DLD1 (cell line): ENCODE measurements around the gene FOS.

Experiments used
- in situ Hi-C: cut with HindIII; loops from 2 replicates; pipeline ENCODE4 v1.10.0; 2017; ENCODE audit warnings: low sequenced_read_pairs

FOS gene

DNA sequence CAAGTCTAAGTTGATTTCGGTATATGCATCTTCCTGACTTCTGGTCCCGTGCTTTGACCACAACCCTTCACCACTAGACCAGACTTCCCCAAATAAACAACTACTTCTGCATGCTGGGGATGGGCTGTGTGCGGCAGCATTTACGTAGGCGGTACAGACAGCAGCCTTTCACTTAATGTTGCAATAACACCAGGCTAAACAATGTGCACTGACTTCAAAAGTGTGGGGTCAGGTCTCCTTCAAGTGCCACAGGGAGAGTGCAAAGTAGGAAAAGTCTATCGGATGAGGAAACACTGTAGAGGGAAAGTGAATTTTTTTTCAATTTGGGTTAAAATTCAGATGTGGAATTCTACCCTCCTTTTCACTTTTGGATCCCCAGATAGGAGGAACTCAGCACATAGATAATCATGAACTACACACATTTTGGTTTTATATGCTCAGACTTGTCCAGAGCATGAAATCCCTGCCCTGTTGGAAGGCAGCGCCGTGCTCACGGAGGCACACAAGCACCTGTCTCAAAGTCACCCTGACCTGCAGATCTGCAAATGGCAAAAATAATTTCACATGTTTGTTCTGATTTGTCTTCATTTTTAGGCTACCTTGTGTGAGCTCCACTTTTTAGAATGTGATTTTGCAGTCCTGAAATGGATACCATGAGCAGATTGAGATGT is 3.6 kb upstream of the FOS start:
- in situ Hi-C loops = no loop called here

DNA sequence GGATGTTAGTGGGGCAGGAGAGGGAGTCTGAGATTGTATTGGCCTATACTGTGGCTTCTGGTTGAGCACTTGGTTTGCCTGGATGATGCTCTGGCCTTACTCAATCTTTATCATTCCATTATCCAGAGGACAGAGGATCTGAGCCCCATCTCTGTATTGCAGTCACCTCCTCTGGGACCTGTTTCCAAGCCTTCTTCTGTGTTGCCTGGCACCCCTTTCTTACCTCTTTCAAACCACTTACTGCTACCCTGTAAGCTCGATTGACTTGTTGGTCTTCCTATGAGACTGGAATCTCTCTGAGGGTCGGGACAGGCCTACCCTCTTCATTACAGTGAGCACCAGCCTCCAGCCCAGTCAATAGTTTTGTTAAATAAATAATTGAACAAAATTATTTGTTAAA is 3.0 kb upstream of the FOS start:
- in situ Hi-C loops = no loop called here

DNA sequence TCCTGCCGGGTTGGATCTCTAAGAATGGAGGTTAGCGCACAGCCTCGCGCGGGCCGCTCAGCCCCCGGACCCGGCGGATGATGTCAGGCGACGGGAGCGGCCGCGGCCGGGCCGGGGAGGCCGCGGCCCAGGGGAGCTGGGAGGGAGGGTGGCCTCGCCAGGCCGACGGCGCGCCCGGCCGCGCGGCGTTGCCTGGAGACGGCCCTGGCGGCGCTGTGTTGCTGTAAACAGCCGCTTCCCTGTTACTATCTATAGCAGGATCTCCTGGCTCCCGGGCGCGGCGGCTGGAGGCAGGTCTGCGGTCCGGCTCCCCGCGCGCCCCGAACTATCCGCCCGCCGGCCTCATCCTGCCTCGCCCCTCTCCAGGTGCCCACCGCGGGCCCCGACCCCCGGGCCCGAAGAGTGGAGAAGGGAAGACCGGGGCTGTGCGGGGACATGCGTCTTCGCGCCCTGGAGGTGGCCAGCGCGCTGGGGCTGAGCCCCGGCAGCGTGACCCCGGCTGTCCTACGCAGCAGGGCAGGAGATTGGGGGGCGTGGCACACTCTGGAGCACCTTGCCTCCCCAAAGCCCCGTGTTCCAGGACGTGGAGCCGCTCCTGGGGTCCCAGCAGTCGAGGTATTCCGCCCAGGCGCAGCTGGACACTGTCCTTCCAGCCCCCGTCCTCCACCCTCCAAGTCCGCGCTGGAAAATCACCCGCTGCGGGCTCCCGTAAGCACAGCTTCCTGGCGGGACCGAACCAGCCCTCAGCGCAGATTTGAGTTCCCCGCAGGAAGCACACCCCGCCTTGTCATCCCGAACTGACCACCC is 1.4 kb upstream of the FOS start:
- in situ Hi-C loops = no loop called here

DNA sequence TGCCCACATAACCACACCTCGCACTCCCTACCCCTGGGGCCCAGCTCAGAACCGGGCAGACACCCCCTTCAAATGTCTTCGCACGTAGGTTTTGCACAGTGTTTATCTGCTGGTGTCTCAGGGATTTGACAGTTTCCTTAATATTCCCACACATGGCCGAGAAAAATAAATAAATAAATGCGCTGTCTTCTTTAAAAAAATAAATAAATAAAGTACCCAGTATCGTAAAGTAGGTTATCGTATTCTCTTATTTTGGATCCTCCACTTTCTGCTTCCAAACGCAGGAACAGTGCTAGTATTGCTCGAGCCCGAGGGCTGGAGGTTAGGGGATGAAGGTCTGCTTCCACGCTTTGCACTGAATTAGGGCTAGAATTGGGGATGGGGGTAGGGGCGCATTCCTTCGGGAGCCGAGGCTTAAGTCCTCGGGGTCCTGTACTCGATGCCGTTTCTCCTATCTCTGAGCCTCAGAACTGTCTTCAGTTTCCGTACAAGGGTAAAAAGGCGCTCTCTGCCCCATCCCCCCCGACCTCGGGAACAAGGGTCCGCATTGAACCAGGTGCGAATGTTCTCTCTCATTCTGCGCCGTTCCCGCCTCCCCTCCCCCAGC is 710 bp upstream of the FOS start:
- in situ Hi-C loops = no loop called here

DNA sequence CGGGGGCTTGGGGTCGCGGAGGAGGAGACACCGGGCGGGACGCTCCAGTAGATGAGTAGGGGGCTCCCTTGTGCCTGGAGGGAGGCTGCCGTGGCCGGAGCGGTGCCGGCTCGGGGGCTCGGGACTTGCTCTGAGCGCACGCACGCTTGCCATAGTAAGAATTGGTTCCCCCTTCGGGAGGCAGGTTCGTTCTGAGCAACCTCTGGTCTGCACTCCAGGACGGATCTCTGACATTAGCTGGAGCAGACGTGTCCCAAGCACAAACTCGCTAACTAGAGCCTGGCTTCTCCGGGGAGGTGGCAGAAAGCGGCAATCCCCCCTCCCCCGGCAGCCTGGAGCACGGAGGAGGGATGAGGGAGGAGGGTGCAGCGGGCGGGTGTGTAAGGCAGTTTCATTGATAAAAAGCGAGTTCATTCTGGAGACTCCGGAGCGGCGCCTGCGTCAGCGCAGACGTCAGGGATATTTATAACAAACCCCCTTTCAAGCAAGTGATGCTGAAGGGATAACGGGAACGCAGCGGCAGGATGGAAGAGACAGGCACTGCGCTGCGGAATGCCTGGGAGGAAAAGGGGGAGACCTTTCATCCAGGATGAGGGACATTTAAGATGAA is 630 bp downstream of the FOS start:
- in situ Hi-C loops = no loop called here

DNA sequence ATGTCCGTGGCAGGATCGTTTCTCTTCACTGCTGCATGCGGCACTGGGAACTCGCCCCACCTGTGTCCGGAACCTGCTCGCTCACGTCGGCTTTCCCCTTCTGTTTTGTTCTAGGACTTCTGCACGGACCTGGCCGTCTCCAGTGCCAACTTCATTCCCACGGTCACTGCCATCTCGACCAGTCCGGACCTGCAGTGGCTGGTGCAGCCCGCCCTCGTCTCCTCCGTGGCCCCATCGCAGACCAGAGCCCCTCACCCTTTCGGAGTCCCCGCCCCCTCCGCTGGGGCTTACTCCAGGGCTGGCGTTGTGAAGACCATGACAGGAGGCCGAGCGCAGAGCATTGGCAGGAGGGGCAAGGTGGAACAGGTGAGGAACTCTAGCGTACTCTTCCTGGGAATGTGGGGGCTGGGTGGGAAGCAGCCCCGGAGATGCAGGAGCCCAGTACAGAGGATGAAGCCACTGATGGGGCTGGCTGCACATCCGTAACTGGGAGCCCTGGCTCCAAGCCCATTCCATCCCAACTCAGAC is 1.2 kb downstream of the FOS start:
- in situ Hi-C loops = loop anchor here (10.0 kb wide), 1 partner anchor 135 kb away; no protein-coding TSS in a partner anchor

DNA sequence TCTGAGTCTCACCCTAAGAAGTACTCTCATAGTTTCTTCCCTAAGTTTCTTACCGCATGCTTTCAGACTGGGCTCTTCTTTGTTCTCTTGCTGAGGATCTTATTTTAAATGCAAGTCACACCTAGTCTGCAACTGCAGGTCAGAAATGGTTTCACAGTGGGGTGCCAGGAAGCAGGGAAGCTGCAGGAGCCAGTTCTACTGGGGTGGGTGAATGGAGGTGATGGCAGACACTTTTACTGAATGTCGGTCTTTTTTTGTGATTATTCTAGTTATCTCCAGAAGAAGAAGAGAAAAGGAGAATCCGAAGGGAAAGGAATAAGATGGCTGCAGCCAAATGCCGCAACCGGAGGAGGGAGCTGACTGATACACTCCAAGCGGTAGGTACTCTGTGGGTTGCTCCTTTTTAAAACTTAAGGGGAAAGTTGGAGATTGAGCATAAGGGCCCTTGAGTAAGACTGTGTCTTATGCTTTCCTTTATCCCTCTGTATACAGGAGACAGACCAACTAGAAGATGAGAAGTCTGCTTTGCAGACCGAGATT is 1.7 kb downstream of the FOS start:
- in situ Hi-C loops = loop anchor here (10.0 kb wide), 1 partner anchor 136 kb away; no protein-coding TSS in a partner anchor

DNA sequence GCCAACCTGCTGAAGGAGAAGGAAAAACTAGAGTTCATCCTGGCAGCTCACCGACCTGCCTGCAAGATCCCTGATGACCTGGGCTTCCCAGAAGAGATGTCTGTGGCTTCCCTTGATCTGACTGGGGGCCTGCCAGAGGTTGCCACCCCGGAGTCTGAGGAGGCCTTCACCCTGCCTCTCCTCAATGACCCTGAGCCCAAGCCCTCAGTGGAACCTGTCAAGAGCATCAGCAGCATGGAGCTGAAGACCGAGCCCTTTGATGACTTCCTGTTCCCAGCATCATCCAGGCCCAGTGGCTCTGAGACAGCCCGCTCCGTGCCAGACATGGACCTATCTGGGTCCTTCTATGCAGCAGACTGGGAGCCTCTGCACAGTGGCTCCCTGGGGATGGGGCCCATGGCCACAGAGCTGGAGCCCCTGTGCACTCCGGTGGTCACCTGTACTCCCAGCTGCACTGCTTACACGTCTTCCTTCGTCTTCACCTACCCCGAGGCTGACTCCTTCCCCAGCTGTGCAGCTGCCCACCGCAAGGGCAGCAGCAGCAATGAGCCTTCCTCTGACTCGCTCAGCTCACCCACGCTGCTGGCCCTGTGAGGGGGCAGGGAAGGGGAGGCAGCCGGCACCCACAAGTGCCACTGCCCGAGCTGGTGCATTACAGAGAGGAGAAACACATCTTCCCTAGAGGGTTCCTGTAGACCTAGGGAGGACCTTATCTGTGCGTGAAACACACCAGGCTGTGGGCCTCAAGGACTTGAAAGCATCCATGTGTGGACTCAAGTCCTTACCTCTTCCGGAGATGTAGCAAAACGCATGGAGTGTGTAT is 2.4 kb downstream of the FOS start:
- in situ Hi-C loops = loop anchor here (10.0 kb wide), 1 partner anchor 136 kb away; no protein-coding TSS in a partner anchor

DNA sequence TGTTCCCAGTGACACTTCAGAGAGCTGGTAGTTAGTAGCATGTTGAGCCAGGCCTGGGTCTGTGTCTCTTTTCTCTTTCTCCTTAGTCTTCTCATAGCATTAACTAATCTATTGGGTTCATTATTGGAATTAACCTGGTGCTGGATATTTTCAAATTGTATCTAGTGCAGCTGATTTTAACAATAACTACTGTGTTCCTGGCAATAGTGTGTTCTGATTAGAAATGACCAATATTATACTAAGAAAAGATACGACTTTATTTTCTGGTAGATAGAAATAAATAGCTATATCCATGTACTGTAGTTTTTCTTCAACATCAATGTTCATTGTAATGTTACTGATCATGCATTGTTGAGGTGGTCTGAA is 3.0 kb downstream of the FOS start:
- in situ Hi-C loops = loop anchor here (10.0 kb wide), 1 partner anchor 137 kb away; no protein-coding TSS in a partner anchor

DNA sequence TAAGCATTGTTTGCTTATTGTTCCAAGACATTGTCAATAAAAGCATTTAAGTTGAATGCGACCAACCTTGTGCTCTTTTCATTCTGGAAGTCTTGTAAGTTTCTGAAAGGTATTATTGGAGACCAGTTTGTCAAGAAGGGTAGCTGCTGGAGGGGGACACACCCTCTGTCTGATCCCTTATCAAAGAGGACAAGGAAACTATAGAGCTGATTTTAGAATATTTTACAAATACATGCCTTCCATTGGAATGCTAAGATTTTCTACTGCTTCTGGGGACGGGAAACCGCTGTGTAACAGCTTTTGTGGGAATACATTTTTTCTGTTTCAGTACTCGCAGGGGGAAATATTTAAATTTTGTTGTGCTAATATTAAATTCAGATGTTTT is 3.5 kb downstream of the FOS start:
- in situ Hi-C loops = loop anchor here (10.0 kb wide), 1 partner anchor 137 kb away; no protein-coding TSS in a partner anchor

DNA sequence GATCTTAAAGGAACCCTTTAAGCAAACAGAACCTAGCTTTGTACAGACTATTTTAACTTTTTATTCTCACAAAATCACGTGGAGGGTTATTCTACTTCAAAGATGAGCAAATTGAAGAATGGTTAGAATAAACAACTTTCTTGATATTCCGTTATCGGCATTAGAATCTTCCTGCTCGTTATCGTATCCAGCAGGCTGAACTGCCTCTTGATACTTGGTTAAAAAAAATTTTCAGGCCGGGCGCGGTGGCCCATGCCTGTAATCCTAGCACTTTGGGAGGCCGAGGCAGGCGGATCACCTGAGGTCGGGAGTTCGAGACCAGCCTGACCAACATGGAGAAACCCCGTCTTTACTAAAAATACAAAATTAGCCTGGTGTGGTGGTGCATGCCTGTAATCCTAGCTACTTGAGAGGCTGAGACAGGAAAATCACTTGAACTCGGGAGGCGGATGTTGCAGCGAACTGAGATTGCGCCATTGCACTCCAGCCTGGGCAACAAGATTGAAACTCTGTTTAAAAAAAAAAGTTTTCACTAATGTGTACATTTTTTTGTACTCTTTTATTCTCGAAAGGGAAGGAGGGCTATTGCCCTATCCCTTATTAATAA is 4.0 kb downstream of the FOS start:
- in situ Hi-C loops = loop anchor here (10.0 kb wide), 1 partner anchor 138 kb away; no protein-coding TSS in a partner anchor

DNA sequence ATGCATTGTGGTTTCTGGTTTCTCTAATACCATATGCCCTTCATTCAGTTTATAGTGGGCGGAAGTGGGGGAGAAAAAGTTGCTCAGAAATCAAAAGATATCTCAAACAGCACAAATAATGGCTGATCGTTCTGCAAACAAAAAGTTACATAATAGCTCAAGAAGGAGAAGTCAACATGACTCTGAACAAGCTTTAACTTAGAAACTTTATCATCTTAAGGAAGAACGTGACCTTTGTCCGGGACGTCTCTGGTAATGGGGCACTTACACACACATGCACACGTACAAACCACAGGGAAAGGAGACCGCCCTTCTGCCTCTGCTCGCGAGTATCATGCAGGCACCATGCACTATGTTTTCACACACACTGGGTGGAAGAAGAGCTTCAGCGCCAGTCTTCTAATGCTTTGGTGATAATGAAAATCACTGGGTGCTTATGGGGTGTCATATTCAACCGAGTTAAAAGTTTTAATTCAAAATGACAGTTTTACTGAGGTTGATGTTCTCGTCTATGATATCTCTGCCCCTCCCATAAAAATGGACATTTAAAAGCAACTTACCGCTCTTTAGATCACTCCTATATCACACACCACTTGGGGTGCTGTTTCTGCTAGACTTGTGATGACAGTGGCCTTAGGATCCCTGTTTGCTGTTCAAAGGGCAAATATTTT is 4.7 kb downstream of the FOS start:
- in situ Hi-C loops = loop anchor here (10.0 kb wide), 1 partner anchor 138 kb away; no protein-coding TSS in a partner anchor

DNA sequence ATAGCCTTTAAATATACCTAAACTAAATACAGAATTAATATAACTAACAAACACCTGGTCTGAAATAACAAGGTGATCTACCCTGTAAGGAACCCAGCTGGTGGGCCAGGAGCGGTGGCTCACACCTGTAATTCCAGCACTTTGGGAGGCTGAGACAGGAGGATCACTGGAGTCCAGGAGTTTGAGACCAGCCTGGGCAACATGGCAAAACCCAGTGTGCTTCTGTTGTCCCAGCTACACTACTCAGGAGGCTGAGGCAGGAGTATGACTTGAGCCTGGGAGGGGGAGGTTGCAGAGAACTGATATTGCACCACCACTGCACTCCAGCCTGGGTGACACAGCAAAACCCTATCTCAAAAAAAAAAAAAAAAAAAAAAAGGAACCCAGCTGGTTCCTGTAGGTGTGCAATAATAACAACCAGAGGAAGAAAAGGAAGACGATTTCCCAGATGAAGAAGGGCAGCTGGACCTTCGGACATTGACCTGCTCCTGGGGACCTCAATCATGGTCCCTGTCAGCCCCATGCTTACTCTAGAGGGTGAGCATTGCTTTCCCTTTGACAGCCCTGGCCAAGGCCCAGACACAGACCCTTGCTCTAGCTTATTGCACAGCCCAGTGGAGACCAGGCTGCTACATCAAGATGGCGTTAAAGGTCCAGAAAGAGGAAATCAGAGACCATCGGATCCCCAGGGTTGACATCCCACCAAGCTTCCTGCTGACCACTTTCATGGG is 5.4 kb downstream of the FOS start:
- in situ Hi-C loops = loop anchor here (10.0 kb wide), 1 partner anchor 139 kb away; no protein-coding TSS in a partner anchor

DNA sequence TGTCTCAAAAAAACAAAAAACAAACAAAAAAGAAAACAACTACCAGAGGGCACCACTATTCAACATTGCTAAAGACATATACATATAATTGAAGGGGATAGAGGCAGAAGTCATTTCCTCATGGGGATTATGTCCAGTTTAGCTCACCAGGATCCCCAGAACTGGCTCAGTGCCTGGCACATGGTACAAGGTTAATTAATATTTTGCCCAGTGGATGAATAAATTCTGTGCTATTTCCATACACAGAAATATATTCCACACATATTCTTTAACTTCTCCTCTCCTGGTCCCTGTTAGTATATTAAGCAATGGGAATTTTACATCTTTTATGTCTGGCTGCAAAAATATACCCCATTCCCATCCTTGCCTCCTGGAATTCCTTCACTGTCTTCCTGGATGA is 6.7 kb downstream of the FOS start:
- in situ Hi-C loops = loop anchor here (10.0 kb wide), 1 partner anchor 141 kb away; no protein-coding TSS in a partner anchor

DNA sequence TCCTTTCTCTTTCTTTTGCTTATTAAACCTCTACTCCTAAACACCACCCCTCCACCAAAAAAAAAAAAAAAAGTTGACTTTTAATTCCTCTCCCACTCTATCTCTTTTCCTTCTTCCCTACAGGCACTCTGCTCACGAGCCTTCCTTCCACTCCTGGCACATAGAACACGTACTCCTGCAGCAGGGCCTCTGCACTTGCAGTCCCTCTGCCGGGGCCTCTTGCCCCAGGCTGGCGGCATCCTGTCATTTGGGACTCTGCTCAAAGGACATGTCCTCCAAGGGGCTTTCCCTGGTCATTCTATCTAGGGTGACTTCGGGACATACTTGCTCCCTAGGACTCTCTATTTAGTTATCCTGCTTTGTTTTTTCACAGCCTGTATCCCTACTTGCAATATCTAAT is 7.7 kb downstream of the FOS start:
- in situ Hi-C loops = loop anchor here (10.0 kb wide), 1 partner anchor 142 kb away; no protein-coding TSS in a partner anchor

DNA sequence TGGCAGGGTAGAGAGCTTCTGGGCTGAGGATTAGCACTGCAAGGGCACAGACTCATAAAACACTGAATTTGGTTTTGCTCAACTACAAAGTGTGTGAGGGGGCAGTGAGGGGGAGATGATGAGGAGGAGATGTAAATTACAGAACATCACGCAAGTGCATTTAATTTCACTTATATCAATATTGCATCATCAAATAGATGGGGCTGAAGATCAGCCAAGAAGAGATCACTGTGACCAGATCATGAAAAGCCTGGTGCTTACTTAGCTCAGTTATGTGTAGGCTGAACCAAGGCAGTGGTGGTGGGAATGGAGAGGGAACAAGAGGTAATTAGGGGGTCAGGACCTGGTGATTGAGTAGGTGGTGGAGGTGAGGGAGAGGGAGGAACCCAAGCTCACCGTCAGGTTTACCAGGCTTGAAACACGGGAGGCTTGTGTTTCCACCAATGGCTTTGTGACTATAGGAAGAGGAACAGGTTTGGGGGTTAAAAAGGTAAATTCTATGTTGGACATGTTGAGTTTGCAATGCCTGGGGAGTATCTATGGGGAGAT is 11.3 kb downstream of the FOS start:
- in situ Hi-C loops = loop anchor here (10.0 kb wide), 1 partner anchor 145 kb away; no protein-coding TSS in a partner anchor

DNA sequence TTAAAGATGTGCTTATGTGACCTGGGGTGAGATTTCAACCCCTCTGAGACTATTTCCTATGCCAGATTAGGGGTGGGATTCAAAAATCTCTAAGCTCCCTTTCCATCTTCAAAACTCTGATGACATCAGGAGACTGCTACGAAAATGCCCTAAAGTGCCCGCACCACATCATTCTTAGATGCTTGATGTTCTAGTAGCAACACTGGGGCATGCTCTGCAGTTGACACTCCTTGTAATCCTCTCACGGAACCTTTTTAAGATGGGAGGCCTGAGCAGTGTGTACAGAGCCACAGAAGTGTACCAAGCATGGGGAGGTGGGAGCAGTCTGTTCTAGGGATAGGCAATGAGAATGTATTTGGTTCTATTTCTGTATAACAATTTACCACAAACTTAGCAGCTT is 12.2 kb downstream of the FOS start:
- in situ Hi-C loops = no loop called here

DNA sequence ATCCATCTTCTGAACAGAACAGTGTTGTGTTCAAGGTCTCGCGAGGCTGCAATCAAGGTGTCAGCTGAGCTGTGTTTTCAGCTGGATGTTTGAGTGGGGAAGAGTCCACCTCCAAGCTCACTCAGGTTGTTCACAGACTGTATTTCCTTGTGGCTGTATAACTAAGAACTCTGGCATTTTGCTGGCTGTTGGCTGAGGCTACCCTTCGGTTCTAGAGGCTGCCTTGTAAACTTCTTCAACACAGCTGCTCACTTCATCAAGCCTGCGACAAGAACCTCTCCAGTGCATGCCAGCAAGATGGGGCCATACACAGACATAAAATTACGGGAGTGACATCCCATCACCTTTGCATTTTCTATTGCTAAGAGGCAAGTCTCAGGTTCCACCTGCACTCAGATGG is 12.7 kb downstream of the FOS start:
- in situ Hi-C loops = no loop called here
